GM11168 (cell line): ENCODE measurements around the gene CHCT1.

Source experiments
- in situ Hi-C: fragments of 300-500 bp; cut with MboI; formaldehyde crosslinking; loops from one replicate; pipeline ENCODE4 v1.12.0; 2022; ENCODE audit warnings: low sequenced_read_pairs; ENCODE audit not compliant: unreplicated experiment

The CHCT1 gene

GRCh38 chr17:60436676-60437075, 14.4 kb downstream of the CHCT1 start:
- in situ Hi-C loops = loop anchor here (10.0 kb wide), 1 partner anchor 292 kb away; the partner anchor contains the start of gene CA4

DNA sequence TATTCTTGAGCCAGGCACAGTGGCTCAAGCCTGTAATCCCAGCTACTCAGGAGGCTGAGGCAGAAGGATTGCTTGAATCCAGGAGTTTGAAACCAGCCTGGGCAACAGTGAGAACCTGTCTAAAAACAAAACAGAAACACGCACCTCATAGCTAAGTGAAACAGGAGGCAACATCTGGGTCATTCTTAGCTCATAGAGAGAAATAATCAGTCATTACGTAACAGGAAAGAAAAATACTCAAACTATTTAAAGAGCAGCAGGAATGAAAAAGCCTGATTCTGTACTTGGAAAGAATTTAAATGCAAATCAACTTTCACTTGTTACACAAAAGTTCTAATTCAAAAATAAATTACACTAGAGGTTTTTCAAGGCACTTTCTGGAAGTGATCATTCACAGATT, 17.2 kb downstream of the CHCT1 start:
- in situ Hi-C loops = loop anchor here (10.0 kb wide), 1 partner anchor 295 kb away; the partner anchor contains the start of gene CA4

DNA sequence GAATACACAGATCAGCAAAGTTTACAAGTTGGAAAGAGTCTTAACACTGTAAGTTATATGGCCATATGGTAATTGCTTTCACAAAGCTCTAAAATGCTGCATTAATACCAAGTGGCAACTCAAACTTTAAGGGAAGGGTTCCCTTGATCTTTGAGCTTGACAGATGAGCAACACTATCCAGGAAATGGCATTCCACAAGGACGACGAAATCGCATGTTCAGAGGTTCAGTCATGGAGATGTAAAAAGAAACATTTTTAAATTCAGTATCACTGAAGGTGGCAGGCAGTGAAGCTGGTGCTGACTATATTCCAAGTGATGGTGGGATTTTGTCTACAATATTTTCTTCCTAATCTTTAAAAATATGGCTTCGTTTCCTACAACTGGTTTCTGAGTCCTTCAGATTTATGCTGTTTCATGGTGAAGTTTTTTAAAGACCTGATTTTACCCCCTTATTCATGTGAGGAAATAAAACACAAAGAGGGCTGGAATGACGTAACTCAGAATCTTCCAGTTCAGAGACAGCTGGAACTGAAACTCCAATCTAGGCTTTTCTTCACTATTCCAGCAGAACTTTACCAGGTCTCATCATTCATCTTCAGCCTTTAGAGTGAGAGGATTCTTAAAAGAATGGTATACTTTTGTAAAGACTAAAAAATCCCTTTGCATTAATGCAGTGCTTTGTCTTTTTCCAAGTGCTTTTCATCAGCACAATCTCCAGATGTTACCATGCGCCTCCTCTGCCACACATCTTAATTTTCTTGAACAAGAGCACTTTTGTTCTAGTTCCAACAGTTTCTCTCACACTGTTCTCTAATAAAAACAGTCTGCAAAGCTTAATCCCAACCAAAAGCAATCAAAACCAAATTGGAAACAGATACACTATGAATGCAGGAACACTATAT, 20.2 kb downstream of the CHCT1 start:
- in situ Hi-C loops = no loop called here

GRCh38 chr17:60443713-60444112, 21.4 kb downstream of the CHCT1 start:
- in situ Hi-C loops = no loop called here

- in situ Hi-C loops = no loop called here
Measured at GRCh38 chr17:60445144-60445543, 22.9 kb downstream of the CHCT1 start.

DNA sequence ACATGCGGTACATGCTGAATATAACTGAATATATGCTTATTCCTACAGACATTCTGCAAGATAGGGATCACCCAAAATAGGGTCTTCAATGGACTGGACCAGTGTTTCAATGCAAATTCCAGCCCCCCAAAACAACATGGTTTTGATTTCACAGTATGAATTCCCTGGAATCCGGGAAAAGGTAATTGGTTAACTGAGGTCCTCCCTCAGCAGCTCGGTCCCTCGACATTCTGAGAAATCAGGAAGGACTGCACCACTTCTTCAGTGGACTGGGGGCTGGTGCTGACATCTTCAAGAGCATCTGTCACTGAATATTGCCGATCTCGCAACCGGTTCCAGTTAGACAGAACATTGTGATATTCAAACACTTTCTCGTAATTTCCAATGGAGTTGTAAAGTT, 25.1 kb downstream of the CHCT1 start:
- in situ Hi-C loops = no loop called here

DNA sequence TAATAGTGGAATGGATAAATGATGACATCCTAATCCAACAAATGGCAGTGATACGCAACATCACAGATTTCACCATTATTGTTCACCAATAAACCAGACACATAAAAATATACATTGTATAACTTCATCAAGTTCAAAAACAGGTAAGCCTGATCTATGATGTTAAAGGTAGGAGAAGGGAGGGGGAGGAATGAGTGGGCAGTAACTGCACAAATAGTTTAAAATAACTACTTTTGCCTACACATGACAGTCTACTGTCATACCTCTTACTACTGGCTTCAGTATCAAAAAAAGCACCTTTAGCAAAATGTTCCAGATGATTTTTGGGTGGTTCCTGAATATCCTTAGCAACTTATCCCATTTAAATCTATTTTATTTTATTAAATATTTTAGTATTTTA, 28.8 kb downstream of the CHCT1 start:
- in situ Hi-C loops = no loop called here

DNA sequence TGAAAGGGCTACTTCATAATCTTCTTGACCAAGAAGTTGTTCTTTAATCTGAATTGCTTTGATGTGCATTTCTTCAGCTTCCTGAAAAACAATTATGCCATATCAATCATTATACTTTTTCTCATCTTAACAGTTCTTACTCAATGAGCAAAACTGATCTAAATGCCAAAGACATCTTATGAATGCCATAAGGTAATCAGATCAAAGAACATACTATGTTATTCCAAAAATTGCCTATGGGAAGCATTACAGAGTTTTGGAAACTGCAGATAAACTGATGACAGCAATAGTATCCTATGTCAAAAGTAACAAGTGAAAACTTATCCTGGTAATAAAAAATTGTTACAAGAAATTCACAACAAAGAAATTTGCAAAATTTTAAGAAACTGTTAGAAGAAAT, 29.7 kb downstream of the CHCT1 start:
- in situ Hi-C loops = no loop called here

DNA sequence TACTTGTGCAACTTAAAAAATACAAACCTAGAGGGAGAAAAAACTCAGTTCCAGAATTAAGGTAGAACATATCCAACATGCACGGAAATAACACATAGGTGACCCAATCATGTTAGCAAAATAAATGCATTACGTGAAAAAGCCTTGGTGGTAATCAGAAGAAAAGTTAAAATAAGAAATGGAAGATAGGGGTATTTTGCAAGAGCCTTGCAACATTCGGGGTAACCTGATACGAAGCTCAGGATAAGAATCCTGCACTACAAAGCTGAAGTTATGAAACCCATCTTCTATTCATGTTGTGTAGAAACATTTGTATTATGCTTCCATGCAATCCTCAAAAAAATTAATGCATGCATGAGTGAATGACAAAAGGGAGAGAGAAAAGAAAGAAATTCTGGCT, 33.1 kb downstream of the CHCT1 start:
- in situ Hi-C loops = no loop called here

DNA sequence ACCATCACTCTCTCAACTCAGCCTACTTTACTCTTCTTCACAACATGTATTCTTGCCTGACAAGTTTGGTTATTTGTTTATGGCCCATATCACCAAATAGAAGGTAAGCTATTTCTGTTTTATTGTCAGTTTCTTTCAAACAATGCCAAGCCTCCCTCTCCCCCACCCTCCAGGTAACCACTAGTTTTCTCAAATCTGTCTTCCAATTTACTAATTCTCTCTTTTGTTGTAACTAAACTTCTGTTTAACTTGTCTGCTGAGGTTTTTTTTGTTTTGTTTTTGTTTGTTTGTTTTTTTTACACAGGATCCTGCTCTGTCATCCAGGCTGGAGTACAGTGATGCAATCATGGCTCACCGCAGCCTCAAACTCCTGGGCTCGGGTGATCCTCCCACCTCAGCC, 34.9 kb downstream of the CHCT1 start:
- in situ Hi-C loops = no loop called here

- in situ Hi-C loops = no loop called here
Measured at GRCh38 chr17:60461584-60461983, 39.3 kb downstream of the CHCT1 start.

DNA sequence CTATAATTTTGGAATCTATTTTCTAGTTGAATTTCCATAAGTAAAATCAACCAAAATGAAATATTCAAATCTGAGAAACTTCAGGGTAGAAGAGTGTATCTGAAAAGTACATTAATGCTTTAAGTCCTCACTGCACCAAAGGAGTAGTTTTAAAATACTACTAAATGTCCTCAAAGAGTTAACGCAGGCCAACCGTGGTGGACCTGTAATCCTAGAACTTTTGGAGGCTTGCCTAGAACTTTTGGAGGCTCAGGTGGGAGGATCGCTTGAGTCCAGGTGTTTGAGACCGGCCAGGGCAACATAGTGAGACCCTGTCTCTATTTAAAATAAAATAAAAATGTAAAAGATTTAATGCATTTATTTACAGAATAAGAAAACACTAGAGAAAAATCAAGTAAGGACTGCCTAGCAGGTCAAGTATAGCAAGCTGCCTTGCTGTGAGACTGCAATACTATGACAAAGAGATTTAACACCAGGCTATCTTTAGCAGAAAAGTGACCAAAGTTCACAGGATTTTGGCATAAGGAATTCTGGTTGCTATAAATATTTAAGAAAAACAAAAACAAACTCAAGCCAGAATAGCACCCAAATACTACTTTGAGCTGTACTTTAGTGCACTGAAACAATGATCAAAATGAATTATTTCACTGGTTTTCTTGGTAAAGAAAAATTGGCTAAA, 41.0 kb downstream of the CHCT1 start:
- in situ Hi-C loops = no loop called here

- in situ Hi-C loops = no loop called here
Measured at GRCh38 chr17:60464343-60464742, 42.1 kb downstream of the CHCT1 start.

- in situ Hi-C loops = no loop called here
Measured at GRCh38 chr17:60468371-60468770, 46.1 kb downstream of the CHCT1 start.

DNA sequence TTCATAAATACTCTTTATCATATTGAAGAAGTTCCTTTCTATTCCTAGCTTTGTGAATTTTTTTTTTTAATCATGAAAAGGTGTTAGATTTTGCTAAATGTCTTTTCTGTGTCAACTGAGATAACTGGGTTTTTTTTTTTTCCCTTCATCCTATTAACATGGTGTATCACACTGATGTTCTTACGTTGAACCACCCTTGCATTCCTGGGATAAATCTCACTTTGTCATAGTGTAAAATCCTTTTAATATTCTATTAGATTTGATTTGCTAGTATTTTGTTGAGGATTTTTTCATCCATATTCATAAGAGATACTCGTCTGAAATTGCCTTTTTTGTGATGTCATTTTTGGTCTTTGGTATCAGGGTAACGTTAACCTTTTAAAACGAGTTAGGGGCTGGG, 49.2 kb downstream of the CHCT1 start:
- in situ Hi-C loops = no loop called here

DNA sequence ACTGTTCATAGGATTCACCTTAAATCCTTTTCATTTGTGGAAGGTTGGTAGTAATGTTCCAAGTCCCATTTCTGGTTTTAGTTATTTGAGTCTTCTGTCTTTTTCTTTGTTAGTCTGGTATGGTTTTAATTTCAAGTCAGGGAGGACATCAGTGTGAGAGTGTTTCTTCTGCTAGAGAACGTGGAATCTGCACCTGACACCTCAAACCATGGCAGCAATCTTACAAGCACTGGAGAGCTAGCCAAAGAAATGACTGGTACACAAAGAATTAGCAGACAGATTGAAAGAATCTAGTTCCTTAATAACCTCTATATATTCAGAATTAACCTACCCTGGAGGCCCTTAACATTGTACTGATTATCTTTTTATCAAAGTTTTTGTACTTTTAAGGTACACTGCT, 50.2 kb downstream of the CHCT1 start:
- in situ Hi-C loops = no loop called here

- in situ Hi-C loops = no loop called here
Measured at GRCh38 chr17:60473788-60474187, 51.5 kb downstream of the CHCT1 start.
